ENCODE measurements around the gene PIMREG. TPM values are rescaled to one million over a fixed set of nuclear protein-coding genes. Genes with fewer than 3 reads are reported as not detected.

PIMREG gene
- total RNA-seq, 1 experiment from 2014 or later, result 87.2 TPM

GRCh38 chr17:6491071-6491700 lies 46.9 kb downstream of the PIMREG start:
- no peaks in the 10 kb centered on the region for H3K36me3 ChIP-seq
- no peaks in the 10 kb centered on the region for H3K27me3 ChIP-seq
- H3K4me3 ChIP-seq, result no peak overlapping the region
- H3K9me3 ChIP-seq (replicated peaks), result no peaks in the 10 kb centered on the region
- no peak overlapping the region for H3K27ac ChIP-seq
- peaks cover 13% of the 10 kb centered on the region for H3K4me1 ChIP-seq
- no peak for DNase-seq

- Histone ChIP-seq H3K4me3 (no peak overlapping the region), H3K9me3 (replicated peaks) (no peaks in the 10 kb centered on the region), H3K27me3 (no peaks in the 10 kb centered on the region), H3K4me1 (peaks cover 24% of the 10 kb centered on the region), H3K27ac (no peak overlapping the region), H3K36me3 (no peaks in the 10 kb centered on the region)
- DNase-seq, result peak in 1 of 2 experiments; percentile 26
Measured at GRCh38 chr17:6492892-6493674, 48.8 kb downstream of the PIMREG start.

- H3K4me1 ChIP-seq, result peaks cover 24% of the 10 kb centered on the region
- DNase-seq, result peak; percentile 32 to 69
- no peaks in the 10 kb centered on the region for H3K36me3 ChIP-seq
- H3K9me3 ChIP-seq (replicated peaks), result no peaks in the 10 kb centered on the region
- H3K4me3 ChIP-seq, result no peak overlapping the region
- H3K27me3 ChIP-seq, result no peaks in the 10 kb centered on the region
- no peak overlapping the region for H3K27ac ChIP-seq
Measured at GRCh38 chr17:6494239-6494941, 50.1 kb downstream of the PIMREG start.

GRCh38 chr17:6495450-6496115 lies 51.3 kb downstream of the PIMREG start:
- H3K36me3 ChIP-seq, result peaks cover 3% of the 10 kb centered on the region; the same call in 1 of the 2 replicates
- no peak for DNase-seq
- H3K27ac ChIP-seq, result no peak overlapping the region
- no peaks in the 10 kb centered on the region for H3K9me3 ChIP-seq (replicated peaks)
- peaks cover 24% of the 10 kb centered on the region for H3K4me1 ChIP-seq
- no peaks in the 10 kb centered on the region for H3K27me3 ChIP-seq
- no peak overlapping the region for H3K4me3 ChIP-seq

GRCh38 chr17:6496116-6496481 lies 51.8 kb downstream of the PIMREG start:
- Histone ChIP-seq H3K36me3 (peaks cover 3% of the 10 kb centered on the region; the same call in 1 of the 2 replicates), H3K4me3 (no peak overlapping the region), H3K4me1 (peaks cover 24% of the 10 kb centered on the region), H3K27me3 (no peaks in the 10 kb centered on the region), H3K27ac (no peak overlapping the region), H3K9me3 (replicated peaks) (no peaks in the 10 kb centered on the region)
- no peak for DNase-seq

GRCh38 chr17:6496640-6497441 lies 52.6 kb downstream of the PIMREG start:
- H3K4me1 ChIP-seq, result peaks cover 24% of the 10 kb centered on the region
- H3K4me3 ChIP-seq, result no peak overlapping the region
- no peaks in the 10 kb centered on the region for H3K9me3 ChIP-seq (replicated peaks)
- H3K36me3 ChIP-seq, result peaks cover 3% of the 10 kb centered on the region; the same call in 1 of the 2 replicates
- H3K27ac ChIP-seq, result peak overlapping the region; percentile 14; the same call in 1 of the 2 replicates
- H3K27me3 ChIP-seq, result no peaks in the 10 kb centered on the region
- DNase-seq, result peak in 1 of 2 experiments; percentile 22

GRCh38 chr17:6497496-6498221 lies 53.4 kb downstream of the PIMREG start:
- Histone ChIP-seq H3K9me3 (replicated peaks) (no peaks in the 10 kb centered on the region), H3K36me3 (peaks cover 3% of the 10 kb centered on the region; the same call in 1 of the 2 replicates), H3K4me3 (no peak overlapping the region), H3K27ac (no peak overlapping the region), H3K27me3 (no peaks in the 10 kb centered on the region), H3K4me1 (peaks cover 24% of the 10 kb centered on the region)
- DNase-seq, result no peak

- Histone ChIP-seq H3K27ac (no peak overlapping the region), H3K4me1 (peaks cover 24% of the 10 kb centered on the region)
Measured at GRCh38 chr17:6498356-6498755, 54.1 kb downstream of the PIMREG start.

GRCh38 chr17:6498901-6499540 lies 54.8 kb downstream of the PIMREG start:
- peaks cover 24% of the 10 kb centered on the region for H3K4me1 ChIP-seq
- peaks cover 3% of the 10 kb centered on the region; the same call in 1 of the 2 replicates for H3K36me3 ChIP-seq
- H3K9me3 ChIP-seq (replicated peaks), result no peaks in the 10 kb centered on the region
- no peak overlapping the region for H3K27ac ChIP-seq
- DNase-seq, result no peak
- no peaks in the 10 kb centered on the region for H3K27me3 ChIP-seq
- H3K4me3 ChIP-seq, result no peak overlapping the region

More at GRCh38 chr17:6498356-6498755, 54.1 kb downstream of the PIMREG start:
- Histone ChIP-seq H3K9me3 (replicated peaks) (no peaks in the 10 kb centered on the region), H3K4me3 (no peak overlapping the region), H3K27me3 (no peaks in the 10 kb centered on the region), H3K36me3 (peaks cover 3% of the 10 kb centered on the region; the same call in 1 of the 2 replicates)
- no peak for DNase-seq

Other genes starting within 250 kb of the PIMREG start
- 0.42 TPM in 1 of 2 replicates, not detected in the other for gene AIPL1, start 9.3 kb upstream of the PIMREG start, total RNA-seq (2014; rRNA removed; shearing (Covaris generic))
- 39.2 and 39.7 TPM in 2 replicates for gene PITPNM3, start 112.1 kb downstream of the PIMREG start, total RNA-seq (2014; rRNA removed; shearing (Covaris generic))
- 9.6 and 14.3 TPM in 2 replicates for gene KIAA0753, start 196.3 kb downstream of the PIMREG start, total RNA-seq (2014; rRNA removed; shearing (Covaris generic))
- 62.0 and 66.1 TPM in 2 replicates for gene TXNDC17, start 196.6 kb downstream of the PIMREG start, total RNA-seq (2014; rRNA removed; shearing (Covaris generic))
- gene MED31, start 207.2 kb downstream of the PIMREG start, total RNA-seq (2014; rRNA removed; shearing (Covaris generic)), result 20.1 and 22.1 TPM in 2 replicates
- 1.4 and 1.9 TPM in 2 replicates for gene C17orf100, start 207.3 kb downstream of the PIMREG start, total RNA-seq (2014; rRNA removed; shearing (Covaris generic))

All from SJCRH30 (cell line).